ENCODE results near the gene ZNF765.
"Not testable (repeated sequence)": the region's sequence is repeated elsewhere in the genome, so short reads cannot be mapped to it uniquely, and the experiment has no call there.

Gene ZNF765

DNA sequence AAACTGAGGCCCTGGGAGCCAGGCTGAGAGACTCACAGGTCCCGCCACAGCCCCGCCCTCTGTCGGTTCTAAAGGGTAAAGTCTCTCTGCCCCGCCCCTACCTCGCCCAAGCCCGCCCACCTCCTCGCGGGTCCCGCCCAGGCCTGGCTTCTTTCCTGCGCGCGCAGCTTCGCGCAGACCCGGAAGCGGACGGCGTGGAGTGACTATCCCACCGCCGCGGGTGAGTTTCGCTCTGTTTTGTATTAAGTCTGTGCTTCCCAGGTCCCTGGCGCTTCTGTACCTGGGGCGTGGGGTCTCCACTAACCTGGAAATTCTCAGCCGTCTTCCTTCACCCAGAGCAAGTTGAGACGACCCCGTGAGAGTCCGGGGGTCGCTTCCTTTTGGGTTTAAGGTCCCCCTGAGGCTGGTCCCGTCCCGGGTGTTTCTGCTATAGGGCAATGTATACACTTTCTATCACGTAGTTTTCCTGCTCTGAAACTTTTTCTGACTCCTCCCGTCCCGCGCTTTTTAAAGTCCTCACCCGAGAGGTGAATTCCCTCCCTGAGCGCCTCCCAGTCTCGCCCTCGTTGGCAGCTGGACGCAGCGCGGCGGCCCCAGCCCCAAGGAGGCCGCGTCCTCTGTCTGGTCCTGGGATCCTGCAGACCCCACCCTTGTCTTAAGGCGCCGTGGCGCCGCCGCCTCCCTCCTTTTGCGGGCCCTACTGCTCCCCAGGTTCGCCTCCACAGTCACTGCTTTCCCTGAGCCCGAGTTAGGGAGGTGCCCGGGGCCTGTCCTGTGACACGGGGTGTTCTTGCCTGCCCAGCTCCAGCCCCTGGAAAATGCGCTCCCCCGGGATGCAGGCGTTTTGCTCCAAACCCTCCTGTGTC, at the start of gene ZNF765:
Gene ZNF765 (plus strand): TSS at position 176 of the 866 bp plus-strand sequence. CDS start 2,867 bp downstream, outside the sequence.
- TF ChIP-seq GATA1 (IDR thresholded peaks at IDR 0.05; ENCODE audit: low read depth, low read length) (no peak), POLR2A (IDR thresholded peaks at IDR 0.05; ENCODE audit: low read length) (peak; percentile 71)
- peak; percentile 93 to 96 for DNase-seq

DNA sequence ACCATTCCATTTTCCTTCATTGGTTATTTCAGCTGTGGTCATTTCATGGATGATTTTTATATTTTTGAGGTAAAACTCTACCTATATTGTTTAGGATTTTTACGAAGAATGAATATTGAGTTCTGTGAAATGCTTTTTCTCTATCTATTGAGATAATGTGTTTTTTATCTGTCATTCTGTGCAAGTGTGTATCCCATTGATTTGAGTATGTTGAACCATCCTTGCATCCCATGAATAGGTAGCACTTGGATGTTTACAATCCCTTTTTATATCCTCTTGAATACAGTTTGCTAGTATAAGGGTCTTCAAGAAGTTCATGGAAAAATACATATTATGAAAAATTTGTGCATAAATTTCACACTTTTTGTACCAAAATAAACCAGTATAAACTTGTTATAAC, 39.2 kb upstream of the ZNF765 start:
- TF ChIP-seq POLR2A (IDR thresholded peaks at IDR 0.05; ENCODE audit: low read length) (no peak), GATA1 (IDR thresholded peaks at IDR 0.05; ENCODE audit: low read depth, low read length) (no peak)
- DNase-seq: no peak

DNA sequence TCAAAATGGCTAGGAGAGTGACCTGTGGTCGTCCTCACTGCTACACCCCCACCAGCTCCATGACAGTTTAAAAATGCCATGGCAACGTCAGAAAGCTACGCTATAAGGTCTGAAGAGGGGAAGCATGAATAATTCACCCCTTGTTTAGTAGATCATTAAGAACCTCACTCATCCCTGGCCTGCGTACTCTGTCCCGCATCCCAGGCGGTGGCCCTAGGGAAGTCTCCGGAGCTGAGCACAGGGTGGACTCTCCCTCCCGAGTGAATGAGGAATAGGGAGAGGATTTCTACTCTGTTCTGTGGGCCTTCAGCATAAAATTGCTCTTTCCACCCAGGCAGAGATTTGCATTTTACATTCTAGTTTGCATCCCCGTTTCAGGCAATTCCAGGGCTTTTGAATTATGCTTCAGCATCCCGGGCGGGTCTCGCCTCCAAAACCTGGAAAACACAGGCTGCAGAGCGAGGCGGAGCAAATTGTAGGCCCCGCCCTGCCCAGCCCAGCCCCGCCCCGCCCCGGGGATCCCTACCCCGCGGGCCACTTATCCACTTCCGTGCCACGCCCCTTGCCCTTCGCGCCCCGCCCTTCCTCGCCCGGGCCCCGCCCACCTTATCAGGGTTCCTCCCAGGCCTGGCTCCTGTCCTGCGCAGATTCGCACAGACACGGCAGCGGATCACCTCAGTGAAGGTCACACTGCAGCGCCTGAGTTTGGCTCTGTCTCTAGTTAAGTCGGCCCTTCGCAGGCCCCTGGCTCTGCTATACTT, 36.9 kb upstream of the ZNF765 start:
- TF ChIP-seq GATA1 (IDR thresholded peaks at IDR 0.05; ENCODE audit: low read depth, low read length) (no peak), POLR2A (IDR thresholded peaks at IDR 0.05; ENCODE audit: low read length) (no peak)

DNA sequence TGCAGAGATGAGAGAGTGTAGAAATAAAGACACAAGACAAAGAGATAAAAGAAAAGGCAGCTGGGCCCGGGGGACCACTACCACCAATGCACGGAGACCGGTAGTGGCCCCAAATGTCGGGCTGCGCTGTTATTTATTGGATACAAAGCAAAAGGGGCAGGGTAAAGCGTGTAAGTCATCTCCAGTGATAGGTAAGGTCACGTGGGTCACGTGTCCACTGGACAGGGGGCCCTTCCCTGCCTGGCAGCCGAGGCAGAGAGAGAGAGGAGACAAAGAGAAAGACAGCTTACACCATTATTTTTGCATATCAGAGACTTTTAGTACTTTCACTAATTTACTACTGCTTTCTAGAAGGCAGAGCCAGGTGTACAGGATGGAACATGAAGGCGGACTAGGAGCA, 34.9 kb upstream of the ZNF765 start:
- DNase-seq: not testable (repeated sequence)

More for the DNA sequence above, 36.9 kb upstream of the ZNF765 start:
- DNase-seq: peak in 1 of 2 experiments; percentile 11

DNA sequence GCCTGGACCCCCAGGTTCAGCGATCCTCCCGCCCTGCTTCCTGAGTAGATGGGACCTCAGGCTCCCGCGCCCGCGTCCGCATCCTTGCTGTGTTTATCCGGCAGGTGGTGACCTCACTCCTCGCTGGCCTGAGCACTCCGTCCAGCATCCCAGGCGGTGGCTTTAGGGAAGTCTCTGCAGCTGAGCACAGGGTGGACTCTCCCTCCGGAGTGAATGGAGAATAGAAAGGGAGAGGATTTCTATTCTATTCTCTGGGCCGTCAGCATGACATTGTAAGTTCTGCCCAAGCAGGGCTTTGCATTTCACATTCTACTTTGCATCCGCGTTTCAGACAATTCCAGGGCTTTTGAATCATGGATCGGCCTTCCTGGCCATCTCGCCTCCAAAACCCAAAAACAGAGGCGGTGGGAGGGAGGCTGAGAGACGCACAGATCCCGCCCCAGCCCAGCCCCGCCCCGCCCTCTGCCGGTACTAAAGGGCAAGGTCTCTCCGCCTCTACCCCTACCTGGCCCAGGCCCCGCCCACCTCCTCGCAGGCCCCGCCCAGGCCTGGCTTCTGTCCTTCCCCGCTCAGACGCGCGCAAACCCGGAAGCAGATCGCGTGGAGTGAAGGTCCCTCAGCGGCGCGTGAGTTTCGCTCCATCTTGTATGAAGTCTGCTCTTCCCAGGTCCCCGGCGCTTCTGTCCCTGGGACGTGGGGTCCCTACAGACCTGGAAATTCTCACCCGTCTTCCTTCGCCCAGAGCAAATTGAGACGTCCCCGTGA, 29.6 kb upstream of the ZNF765 start, which contains the start of gene ZNF525:
Gene ZNF525 (plus strand): TSS at position 572 of the 765 bp plus-strand sequence. CDS start 6,577 bp downstream, outside the sequence.
- DNase-seq: peak; percentile 88 to 90
- no peak for TF ChIP-seq GATA1 (IDR thresholded peaks at IDR 0.05; ENCODE audit: low read depth, low read length)
- peak; percentile 44 for TF ChIP-seq POLR2A (IDR thresholded peaks at IDR 0.05; ENCODE audit: low read length)

DNA sequence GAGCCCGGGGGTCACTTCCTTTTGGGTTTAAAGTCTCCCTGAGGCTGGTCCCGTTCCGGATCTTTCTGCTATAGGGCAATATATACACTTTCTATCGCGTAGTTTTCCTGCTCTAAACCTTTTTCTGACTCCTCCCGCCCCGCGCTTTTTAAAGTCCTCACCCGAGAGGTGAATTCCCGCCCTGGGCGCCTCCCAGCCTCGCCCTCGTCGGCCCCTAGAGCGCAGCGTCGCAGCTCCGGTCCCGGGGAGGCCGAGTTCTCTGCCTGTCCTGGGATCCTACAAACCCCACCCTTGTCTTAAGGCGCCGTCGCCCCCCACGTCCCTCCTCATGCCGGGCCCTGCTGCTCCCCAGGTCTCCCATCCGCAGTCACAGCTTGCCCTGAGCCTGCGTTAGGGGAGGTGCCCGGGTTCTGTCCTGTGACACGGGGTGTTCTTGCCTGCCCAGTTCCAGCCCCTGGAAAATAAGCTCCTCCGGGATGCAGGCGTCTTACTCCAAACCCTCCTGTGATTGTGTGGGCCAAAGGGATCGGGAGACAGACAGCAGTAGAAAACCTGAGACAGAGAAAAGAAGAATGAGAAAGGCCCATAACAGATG, 29.0 kb upstream of the ZNF765 start:
- peak; percentile 54 to 60 for DNase-seq

DNA sequence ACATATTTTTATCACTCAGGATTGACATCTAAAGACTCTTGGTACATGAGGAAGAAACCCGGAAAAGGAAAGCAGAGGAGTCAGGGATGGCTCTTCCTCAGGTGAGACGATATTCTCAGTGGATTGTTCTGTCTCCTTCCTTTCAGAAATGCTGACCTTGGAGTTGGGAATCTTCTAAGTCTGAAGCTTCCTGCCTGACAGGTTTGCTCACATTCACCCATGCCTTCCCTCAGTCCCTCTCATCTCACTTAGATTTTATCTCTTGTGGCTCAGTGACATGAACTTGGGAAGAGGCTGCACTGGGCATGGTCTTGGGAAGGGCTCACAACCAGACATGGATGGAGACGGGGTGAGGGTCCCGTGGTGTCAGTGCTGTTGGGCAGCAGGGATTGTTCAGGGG, 22.8 kb upstream of the ZNF765 start:
- TF ChIP-seq POLR2A (IDR thresholded peaks at IDR 0.05; ENCODE audit: low read length) (no peak), GATA1 (IDR thresholded peaks at IDR 0.05; ENCODE audit: low read depth, low read length) (no peak)
- no peak for DNase-seq

More for the DNA sequence above, 29.0 kb upstream of the ZNF765 start:
- TF ChIP-seq POLR2A (IDR thresholded peaks at IDR 0.05; ENCODE audit: low read length): no peak

DNA sequence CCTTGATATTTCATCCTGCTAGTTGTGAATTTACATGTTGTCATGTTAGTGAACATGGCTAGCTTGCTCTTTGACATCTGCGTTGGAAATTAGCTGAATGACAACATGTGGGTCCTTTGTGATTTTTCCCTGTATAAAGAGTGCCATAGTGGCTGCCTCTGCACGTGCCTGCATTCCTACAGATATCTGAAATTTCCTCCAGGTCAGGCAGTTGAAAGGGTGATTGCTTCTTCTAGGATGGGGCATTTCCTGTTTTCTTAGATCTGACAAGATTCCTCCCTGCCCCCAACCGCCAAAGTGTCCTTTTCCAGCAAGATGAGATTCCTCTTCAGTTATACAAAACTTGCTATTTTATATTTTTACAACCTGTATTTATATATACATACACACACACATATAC, 20.7 kb upstream of the ZNF765 start:
- DNase-seq: no peak
- no peak for TF ChIP-seq GATA1 (IDR thresholded peaks at IDR 0.05; ENCODE audit: low read depth, low read length)
- TF ChIP-seq POLR2A (IDR thresholded peaks at IDR 0.05; ENCODE audit: low read length): no peak

DNA sequence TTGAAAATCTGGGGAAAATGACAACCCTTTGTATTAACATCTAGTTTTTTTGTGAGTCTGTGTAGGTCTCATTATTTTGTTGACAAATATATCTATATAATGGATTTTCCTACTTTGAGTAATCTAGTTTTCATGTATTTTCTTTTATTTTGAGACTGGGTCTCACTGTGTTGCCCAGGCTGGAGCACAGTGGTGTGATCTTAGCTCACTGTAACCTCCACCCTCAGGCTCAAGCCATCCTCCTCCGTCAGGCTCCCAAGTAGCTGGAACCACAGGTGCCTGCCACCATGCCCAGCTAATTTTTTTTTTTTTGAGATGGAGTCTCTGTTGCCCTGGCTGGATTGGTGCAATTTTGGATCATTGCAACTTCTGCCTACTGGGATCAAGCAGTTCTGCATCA, 20.2 kb upstream of the ZNF765 start:
- no peak for TF ChIP-seq POLR2A (IDR thresholded peaks at IDR 0.05; ENCODE audit: low read length)
- no peak for TF ChIP-seq GATA1 (IDR thresholded peaks at IDR 0.05; ENCODE audit: low read depth, low read length)
- no peak for DNase-seq

DNA sequence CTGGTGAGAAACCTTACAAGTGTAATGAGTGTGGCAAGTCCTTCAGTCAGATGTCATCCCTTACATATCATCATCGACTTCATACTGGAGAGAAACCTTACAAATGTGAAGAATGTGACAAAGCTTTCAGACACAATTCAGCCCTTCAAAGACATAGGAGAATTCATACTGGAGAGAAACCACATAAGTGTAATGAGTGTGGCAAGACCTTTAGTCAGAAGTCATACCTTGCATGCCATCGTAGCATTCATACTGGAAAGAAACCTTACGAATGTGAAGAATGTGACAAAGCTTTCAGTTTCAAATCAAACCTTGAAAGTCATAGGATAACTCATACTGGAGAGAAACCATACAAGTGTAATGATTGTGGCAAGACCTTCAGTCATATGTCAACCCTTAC, 13.6 kb upstream of the ZNF765 start:
- no peak for DNase-seq
- no peak for TF ChIP-seq POLR2A (IDR thresholded peaks at IDR 0.05; ENCODE audit: low read length)
- TF ChIP-seq GATA1 (IDR thresholded peaks at IDR 0.05; ENCODE audit: low read depth, low read length): no peak

DNA sequence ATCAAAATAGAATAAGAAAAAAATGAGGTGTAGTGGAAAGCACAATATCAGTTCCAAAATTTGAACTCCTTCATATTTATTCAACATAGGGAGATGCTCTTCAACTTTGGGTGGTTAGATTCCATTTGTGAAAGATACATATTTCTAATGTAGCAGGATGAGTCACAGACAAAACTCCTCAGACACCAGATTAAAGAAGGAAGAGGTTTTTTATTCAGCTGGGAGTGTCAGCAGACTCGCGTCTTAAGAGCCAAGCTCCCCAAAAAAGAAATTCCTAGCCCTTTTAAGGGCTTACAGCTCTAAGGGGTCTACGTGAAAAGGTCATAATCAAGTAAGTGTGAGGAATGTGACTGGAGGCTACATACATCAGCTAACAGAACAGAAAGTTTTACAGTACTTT, 6.8 kb upstream of the ZNF765 start:
- DNase-seq: no peak

DNA sequence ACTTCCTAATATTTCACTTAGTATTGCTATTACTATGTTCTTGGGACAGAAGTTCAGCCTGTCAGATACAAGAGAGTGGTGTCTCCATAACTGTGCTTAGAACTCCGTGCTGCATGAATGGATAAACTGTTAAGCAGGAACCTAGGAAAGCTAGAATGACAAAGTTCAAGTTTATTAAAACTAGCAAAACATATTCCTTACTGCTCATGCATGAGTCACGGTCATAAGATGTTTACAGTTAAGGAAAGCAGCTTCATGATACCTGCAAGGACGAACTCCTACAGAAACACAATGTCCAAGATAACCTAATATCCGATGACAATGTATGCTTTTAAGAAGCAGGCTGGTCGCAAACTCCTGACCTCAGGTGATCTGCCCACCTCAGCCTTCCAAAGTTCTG, 6.0 kb upstream of the ZNF765 start:
- no peak for DNase-seq
- TF ChIP-seq GATA1 (IDR thresholded peaks at IDR 0.05; ENCODE audit: low read depth, low read length) (no peak), POLR2A (IDR thresholded peaks at IDR 0.05; ENCODE audit: low read length) (no peak)

More for the DNA sequence above, 6.8 kb upstream of the ZNF765 start:
- no peak for TF ChIP-seq POLR2A (IDR thresholded peaks at IDR 0.05; ENCODE audit: low read length)
- TF ChIP-seq GATA1 (IDR thresholded peaks at IDR 0.05; ENCODE audit: low read depth, low read length): no peak

DNA sequence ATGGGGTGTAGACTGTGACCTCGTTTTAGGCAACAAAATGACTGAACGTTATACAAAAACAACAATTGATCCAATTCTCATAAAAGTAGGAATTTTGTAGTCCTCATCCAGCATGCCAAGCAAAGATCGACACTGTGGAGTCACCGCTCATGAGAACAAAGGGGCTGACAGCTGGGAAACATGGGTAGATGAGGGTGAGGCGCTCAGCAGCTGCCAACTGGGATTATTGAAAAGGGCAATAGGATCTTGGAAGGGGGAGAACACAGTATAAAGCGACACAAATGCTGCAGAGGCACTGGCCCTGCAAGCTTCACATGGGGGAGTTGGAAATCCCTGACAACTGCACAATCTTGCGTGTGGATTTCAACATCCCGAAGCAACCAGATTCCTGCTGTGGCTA, 5.4 kb upstream of the ZNF765 start:
- no peak for TF ChIP-seq POLR2A (IDR thresholded peaks at IDR 0.05; ENCODE audit: low read length)
- TF ChIP-seq GATA1 (IDR thresholded peaks at IDR 0.05; ENCODE audit: low read depth, low read length): no peak

More for the DNA sequence above, 5.4 kb upstream of the ZNF765 start:
- no peak for DNase-seq

All from erythroblast (primary cell).